PC-3 (cell line): ENCODE data around the gene DPY19L3.

ENCODE experiments used
- CTCF ChIP-seq: fragments of 300-600 bp; sonication (generic); conservative IDR thresholded peaks from 2 replicates; pipeline ENCODE4 v1.5.1; 2017; ENCODE audit warnings: antibody characterized with exemption, low read depth, mild to moderate bottlenecking, low read length
- EZH2 ChIP-seq: fragments of 300-600 bp; sonication (generic); IDR thresholded peaks from one replicate; pipeline ENCODE4 v1.6.1; 2017; ENCODE audit warnings: antibody characterized with exemption, mild to moderate bottlenecking, low read length; ENCODE audit not compliant: unreplicated experiment
- EZH2phosphoT487 ChIP-seq: fragments of 300-600 bp; sonication (generic); IDR thresholded peaks from 2 replicates; pipeline ENCODE4 v1.6.1; 2018; ENCODE audit warnings: mild to moderate bottlenecking, antibody characterized with exemption, low read length, borderline replicate concordance

- TF ChIP-seq CTCF, result no peak
- no peak for TF ChIP-seq EZH2
- TF ChIP-seq EZH2phosphoT487, result no peak
These were observed 47.2 kb upstream of the DPY19L3 start for GRCh38 chr19:32358321-32358720.
